Chondrocyte (in vitro differentiated cells): ENCODE measurements around the gene VAMP7. TPM values are rescaled to one million over a fixed set of nuclear protein-coding genes. Genes with fewer than 3 reads are reported as not detected.
"Not testable (repeated sequence)": the region's sequence is repeated elsewhere in the genome, so short reads cannot be mapped to it uniquely, and the experiment has no call there.

ENCODE experiments used
- DNase-seq: peaks from one replicate; pipeline ENCODE4 v3.0.0; 2021; ENCODE audit warnings: mixed read lengths, low spot score
- H3K27ac Mint-ChIP-seq: one replicate; pipeline ENCODE4 v1.8.0; 2021; ENCODE audit warnings: mild to moderate bottlenecking, moderate library complexity, mixed read lengths; ENCODE audit not compliant: unreplicated experiment
- H3K27me3 Mint-ChIP-seq: 2 replicates; pipeline ENCODE4 v1.8.0; 2021; ENCODE audit warnings: low read depth, mixed read lengths
- H3K36me3 Mint-ChIP-seq: 2 replicates; pipeline ENCODE4 v1.8.0; 2021; ENCODE audit warnings: low read depth, mixed read lengths
- H3K4me1 Mint-ChIP-seq: 2 replicates; pipeline ENCODE4 v1.8.0; 2021; ENCODE audit warnings: low read depth, mild to moderate bottlenecking, mixed read lengths
- H3K4me3 Mint-ChIP-seq: one replicate; pipeline ENCODE4 v1.8.0; 2021; ENCODE audit warnings: mild to moderate bottlenecking, moderate library complexity, mixed read lengths; ENCODE audit not compliant: unreplicated experiment
- H3K9me3 Mint-ChIP-seq: 2 replicates; pipeline ENCODE4 v1.8.0; 2021; ENCODE audit warnings: low read depth, mixed read lengths
- CTCF ChIP-seq: fragments of 200-600 bp; sonication (generic); IDR thresholded peaks from 2 replicates; pipeline ENCODE4 v1.5.0; 2021; ENCODE audit warnings: antibody characterized with exemption, mild to moderate bottlenecking, moderate library complexity
- total RNA-seq: library from RNA; stranded (reverse); gene quantifications from 3 replicates; pipeline ENCODE4 v1.2.1, GENCODE V29; 2021

VAMP7 gene
- total RNA-seq, 1 donor from 2014 or later = 37.4 TPM

- peaks cover 2% of the 10 kb centered on the region for H3K27me3 Mint-ChIP-seq
- no peaks in the 10 kb centered on the region for H3K36me3 Mint-ChIP-seq
- H3K27ac Mint-ChIP-seq = no peak overlapping the region
- H3K9me3 Mint-ChIP-seq = peaks cover 17% of the 10 kb centered on the region
- no peak for DNase-seq
- TF ChIP-seq CTCF = no peak
- H3K4me1 Mint-ChIP-seq = no peaks in the 10 kb centered on the region
- no peak overlapping the region for H3K4me3 Mint-ChIP-seq
These were observed 104.1 kb downstream of the VAMP7 start for GRCh38 chrX:155985208-155985607.

DNA sequence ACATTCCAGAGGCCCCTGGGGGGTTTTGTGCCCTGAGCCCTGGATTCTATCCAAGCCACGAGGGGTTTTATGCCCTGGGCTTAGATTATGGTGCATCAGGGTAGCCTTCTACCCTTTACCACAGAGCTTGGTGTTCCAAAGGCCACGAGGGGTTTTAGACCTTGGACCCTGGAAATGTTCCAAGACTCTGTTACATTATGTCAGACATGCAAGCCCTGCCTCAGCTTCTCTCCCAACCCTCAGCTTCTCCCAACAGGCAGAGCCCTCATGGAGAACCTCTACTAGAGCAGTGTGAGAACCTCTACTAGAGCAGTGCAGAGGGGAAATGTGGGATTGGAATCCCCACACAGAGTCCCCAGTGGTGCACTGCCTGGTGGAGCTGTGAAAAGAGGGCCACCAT is 105.8 kb downstream of the VAMP7 start:
- H3K9me3 Mint-ChIP-seq = peaks cover 17% of the 10 kb centered on the region
- H3K27ac Mint-ChIP-seq, H3K4me3 Mint-ChIP-seq, H3K4me1 Mint-ChIP-seq, H3K36me3 Mint-ChIP-seq, DNase-seq, H3K27me3 Mint-ChIP-seq: not testable (repeated sequence)

- Mint-ChIP-seq H3K9me3 (peaks cover 11% of the 10 kb centered on the region), H3K36me3 (no peaks in the 10 kb centered on the region), H3K4me1 (no peaks in the 10 kb centered on the region), H3K27me3 (peaks cover 2% of the 10 kb centered on the region), H3K27ac (no peak overlapping the region), H3K4me3 (no peak overlapping the region)
- no peak for DNase-seq
- no peak for TF ChIP-seq CTCF
These were observed 107.7 kb downstream of the VAMP7 start for GRCh38 chrX:155988859-155989258.

Other genes starting within 250 kb of the VAMP7 start
- not detected in 3 replicates for gene IL9R, start 116.4 kb downstream of the VAMP7 start, total RNA-seq